HL-60 (cell line): Measurements from ENCODE around the gene TFPI.

Experiments used
- DNase-seq, 2 experiments: peaks; one replicate each; pipeline ENCODE4 v3.0.0-alpha.2; 2010 to 2020; ENCODE audit warnings: low read depth in 1 of 2, low spot score in 1 of 2
- H3K27ac ChIP-seq: fragments of 250-450 bp; sonication (Bioruptor Pico); replicated peaks from 2 replicates; pipeline ENCODE4 v1.5.1; 2020; ENCODE audit warnings: mild to moderate bottlenecking, moderate library complexity
- H3K27me3 ChIP-seq: fragments of 250-450 bp; sonication (Bioruptor Pico); 2 replicates; pipeline ENCODE4 v1.5.1; 2021; ENCODE audit warnings: mild to moderate bottlenecking, moderate library complexity; ENCODE audit not compliant: insufficient read depth, poor library complexity, severe bottlenecking
- H3K4me3 ChIP-seq: replicated peaks from 2 replicates; pipeline ENCODE4 v1.5.1; 2011; ENCODE audit warnings: mild to moderate bottlenecking, control low read depth, low read length; ENCODE audit not compliant: insufficient read depth
- CTCF ChIP-seq: IDR thresholded peaks from one replicate; pipeline ENCODE4 v1.5.1; 2011; ENCODE audit warnings: low read length, control low read depth, inconsistent platforms; ENCODE audit not compliant: insufficient read depth
- GABPA ChIP-seq: IDR thresholded peaks from 2 replicates; pipeline ENCODE4 v1.6.1; 2012; ENCODE audit warnings: low read depth
- POLR2AphosphoS5 ChIP-seq: IDR thresholded peaks from 2 replicates; pipeline ENCODE4 v1.6.1; 2012; ENCODE audit warnings: low read depth
- SPI1 ChIP-seq: IDR thresholded peaks from 2 replicates; pipeline ENCODE4 v1.6.1; 2012; ENCODE audit warnings: low read depth, mild to moderate bottlenecking, borderline replicate concordance
- TF ChIP-seq, protein P1 (sequence below): IDR thresholded peaks from 2 replicates; pipeline ENCODE4 v1.6.1; 2012; ENCODE audit warnings: low read depth; ENCODE audit not compliant: insufficient replicate concordance

Gene TFPI

GRCh38 chr2:187505065-187505672 is 49.1 kb downstream of the TFPI start:
- no peak overlapping the region for H3K27ac ChIP-seq
- H3K27me3 ChIP-seq: no peaks in the 10 kb centered on the region
- no peak overlapping the region for H3K4me3 ChIP-seq
- TF ChIP-seq SPI1: no peak
- TF ChIP-seq GABPA: no peak
- no peak for DNase-seq

GRCh38 chr2:187504312-187504921 is 49.8 kb downstream of the TFPI start:
- no peak for DNase-seq
- Histone ChIP-seq H3K4me3 (no peak overlapping the region), H3K27me3 (no peaks in the 10 kb centered on the region), H3K27ac (no peak overlapping the region)
- TF ChIP-seq SPI1 (no peak), POLR2AphosphoS5 (no peak), CTCF (no peak), GABPA (no peak)
- TF ChIP-seq, protein P1, sequence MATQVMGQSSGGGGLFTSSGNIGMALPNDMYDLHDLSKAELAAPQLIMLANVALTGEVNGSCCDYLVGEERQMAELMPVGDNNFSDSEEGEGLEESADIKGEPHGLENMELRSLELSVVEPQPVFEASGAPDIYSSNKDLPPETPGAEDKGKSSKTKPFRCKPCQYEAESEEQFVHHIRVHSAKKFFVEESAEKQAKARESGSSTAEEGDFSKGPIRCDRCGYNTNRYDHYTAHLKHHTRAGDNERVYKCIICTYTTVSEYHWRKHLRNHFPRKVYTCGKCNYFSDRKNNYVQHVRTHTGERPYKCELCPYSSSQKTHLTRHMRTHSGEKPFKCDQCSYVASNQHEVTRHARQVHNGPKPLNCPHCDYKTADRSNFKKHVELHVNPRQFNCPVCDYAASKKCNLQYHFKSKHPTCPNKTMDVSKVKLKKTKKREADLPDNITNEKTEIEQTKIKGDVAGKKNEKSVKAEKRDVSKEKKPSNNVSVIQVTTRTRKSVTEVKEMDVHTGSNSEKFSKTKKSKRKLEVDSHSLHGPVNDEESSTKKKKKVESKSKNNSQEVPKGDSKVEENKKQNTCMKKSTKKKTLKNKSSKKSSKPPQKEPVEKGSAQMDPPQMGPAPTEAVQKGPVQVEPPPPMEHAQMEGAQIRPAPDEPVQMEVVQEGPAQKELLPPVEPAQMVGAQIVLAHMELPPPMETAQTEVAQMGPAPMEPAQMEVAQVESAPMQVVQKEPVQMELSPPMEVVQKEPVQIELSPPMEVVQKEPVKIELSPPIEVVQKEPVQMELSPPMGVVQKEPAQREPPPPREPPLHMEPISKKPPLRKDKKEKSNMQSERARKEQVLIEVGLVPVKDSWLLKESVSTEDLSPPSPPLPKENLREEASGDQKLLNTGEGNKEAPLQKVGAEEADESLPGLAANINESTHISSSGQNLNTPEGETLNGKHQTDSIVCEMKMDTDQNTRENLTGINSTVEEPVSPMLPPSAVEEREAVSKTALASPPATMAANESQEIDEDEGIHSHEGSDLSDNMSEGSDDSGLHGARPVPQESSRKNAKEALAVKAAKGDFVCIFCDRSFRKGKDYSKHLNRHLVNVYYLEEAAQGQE: no peak

DNA sequence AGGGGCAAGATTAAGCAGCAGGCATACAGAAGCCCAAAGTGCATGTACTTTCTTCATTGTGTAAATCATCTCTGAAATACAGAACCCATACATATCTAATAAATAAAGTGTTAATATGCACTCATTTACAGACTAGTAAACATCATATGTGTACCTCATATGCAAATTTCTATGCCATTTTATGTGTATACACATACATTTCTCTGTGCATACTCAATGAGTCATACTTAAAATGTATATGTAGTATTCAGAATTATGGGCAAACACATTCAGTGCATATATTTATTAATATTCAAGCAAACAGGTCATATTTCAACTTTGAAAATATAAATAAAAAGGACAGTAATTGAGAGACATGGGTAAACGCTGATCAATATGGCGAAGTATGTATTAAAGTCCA is 50.5 kb downstream of the TFPI start:
- H3K27ac ChIP-seq: no peak overlapping the region
- no peak for TF ChIP-seq SPI1
- no peak for TF ChIP-seq GABPA
- no peak for TF ChIP-seq POLR2AphosphoS5
- no peak for TF ChIP-seq CTCF
- TF ChIP-seq, protein P1: no peak
- H3K4me3 ChIP-seq: no peak overlapping the region
- DNase-seq: no peak
- H3K27me3 ChIP-seq: no peaks in the 10 kb centered on the region

- TF ChIP-seq, protein P1: no peak
- Histone ChIP-seq H3K4me3 (no peak overlapping the region), H3K27ac (no peak overlapping the region), H3K27me3 (no peaks in the 10 kb centered on the region)
- DNase-seq: no peak
Observed at GRCh38 chr2:187502467-187502866, 51.8 kb downstream of the TFPI start.
